Tibial nerve (tissue), 4 donors: ENCODE results near the gene C10orf71. TPM values are rescaled to one million over a fixed set of nuclear protein-coding genes. Genes with fewer than 3 reads are reported as not detected.

Experiments
- DNase-seq, 2 donors: peaks; one replicate each; pipeline ENCODE4 v3.0.0-alpha.2; 2019; ENCODE audit warnings: low spot score in 2 of 2
- H3K27ac ChIP-seq, 4 donors: fragments of 200-600 bp; sonication (generic) in 3 of 4; one replicate each; pipeline ENCODE4 v1.5.1; 2017 to 2019; ENCODE audit warnings: mild to moderate bottlenecking in 1 of 4
- H3K27me3 ChIP-seq, 2 donors: fragments of 200-600 bp; sonication (generic) in 1 of 2; one replicate each; pipeline versions ENCODE4 v1.5.1 to v1.6.0; 2017 to 2019
- H3K36me3 ChIP-seq, 3 donors: fragments of 200-600 bp; sonication (generic); one replicate each; pipeline ENCODE4 v1.5.1; 2018 to 2019
- H3K4me1 ChIP-seq, 4 donors: fragments of 200-600 bp; sonication (generic) in 3 of 4; one replicate each; pipeline ENCODE4 v1.5.1; 2017 to 2019
- H3K4me3 ChIP-seq, 4 donors: fragments of 200-600 bp; sonication (generic) in 3 of 4; one replicate each; pipeline ENCODE4 v1.5.1; 2017 to 2019; ENCODE audit warnings: mild to moderate bottlenecking in 1 of 4, moderate library complexity in 1 of 4
- H3K9me3 ChIP-seq, 4 donors: fragments of 200-600 bp; sonication (generic) in 3 of 4; one replicate each; pipeline ENCODE4 v1.5.1; 2017 to 2019
- CTCF ChIP-seq, 5 experiments: fragments of 200-600 bp in 3 of 5; fragments of 450-650 bp in 2 of 5; sonication (generic) in 3 of 5; IDR thresholded peaks; one replicate each; pipeline ENCODE4 v1.5.1; 2016 to 2019; ENCODE audit warnings: antibody characterized with exemption in 5 of 5, mild to moderate bottlenecking in 3 of 5, moderate library complexity in 2 of 5
- EP300 ChIP-seq, 2 donors: sonication (generic); formaldehyde crosslinking; IDR thresholded peaks; one replicate each; pipeline ENCODE4 v1.6.1; 2017; ENCODE audit warnings: antibody characterized with exemption in 2 of 2, mild to moderate bottlenecking in 1 of 2
- POLR2A ChIP-seq, 2 donors: fragments of 450-650 bp; IDR thresholded peaks; one replicate each; pipeline ENCODE4 v1.6.1; 2017; ENCODE audit warnings: antibody characterized with exemption in 2 of 2, mild to moderate bottlenecking in 2 of 2, moderate library complexity in 2 of 2
- WGBS, 2 donors: methylation state at CpG; one replicate each; pipeline ENCODE4 v1.1.5; 2018; 5-methylcytosine and 5-hydroxymethylcytosine counted together
- total RNA-seq, 4 donors: library from RNA; depleted of rRNA; stranded (reverse); fragments of >200 nt; gene quantifications; one replicate each; pipeline ENCODE4 v1.1.0, GENCODE V29; 2016

Gene C10orf71
- total RNA-seq, 4 donors from 2014 or later, result 0.22 TPM; not detected in 3

- Histone ChIP-seq H3K27ac (no peak overlapping the region), H3K9me3 (no peaks in the 10 kb centered on the region), H3K36me3 (no peaks in the 10 kb centered on the region), H3K4me1 (no peaks in the 10 kb centered on the region), H3K27me3 (no peaks in the 10 kb centered on the region), H3K4me3 (no peak overlapping the region)
- TF ChIP-seq CTCF (IDR thresholded peaks at IDR 0.05) (no peak), POLR2A (IDR thresholded peaks at IDR 0.05) (no peak), EP300 (IDR thresholded peaks at IDR 0.05) (no peak)
- no peak for DNase-seq
- 91 to 92% methylated on average over 9 of the region's 9 CpGs for WGBS, 2 donors
These were observed 24.9 kb downstream of the C10orf71 start for GRCh38 chr10:49323896-49324270.

DNA sequence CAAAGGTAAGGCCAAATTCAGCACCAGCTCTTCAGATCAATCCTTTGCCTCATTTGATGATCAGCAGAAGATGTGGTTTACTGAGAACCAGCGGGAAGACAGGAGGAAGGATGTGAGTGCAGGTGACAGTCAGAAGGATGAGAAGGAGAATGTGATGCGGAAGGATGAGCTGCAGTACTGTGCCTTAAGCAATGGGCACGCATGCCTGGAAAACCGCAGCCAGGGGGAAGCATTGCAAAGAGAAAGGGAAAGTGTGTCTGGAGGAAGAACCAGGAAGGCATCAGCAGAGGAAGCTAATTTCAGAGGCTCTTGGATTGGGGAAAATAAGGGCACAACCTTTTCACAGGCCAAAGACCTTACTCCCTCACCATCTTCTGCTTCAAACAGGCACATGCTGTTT is 25.7 kb downstream of the C10orf71 start:
- no peak for DNase-seq
- Histone ChIP-seq H3K4me1 (no peaks in the 10 kb centered on the region), H3K27ac (no peak overlapping the region), H3K36me3 (no peaks in the 10 kb centered on the region), H3K27me3 (no peaks in the 10 kb centered on the region), H3K9me3 (no peaks in the 10 kb centered on the region), H3K4me3 (no peak overlapping the region)
- TF ChIP-seq POLR2A (IDR thresholded peaks at IDR 0.05) (no peak), CTCF (IDR thresholded peaks at IDR 0.05) (no peak), EP300 (IDR thresholded peaks at IDR 0.05) (no peak)
- 69 to 77% methylated on average over 4 of the region's 4 CpGs for WGBS, 2 donors

- no peak for TF ChIP-seq POLR2A (IDR thresholded peaks at IDR 0.05)
- no peak for TF ChIP-seq EP300 (IDR thresholded peaks at IDR 0.05)
- TF ChIP-seq CTCF (IDR thresholded peaks at IDR 0.05), result no peak
- H3K9me3 ChIP-seq, result no peaks in the 10 kb centered on the region
- H3K4me3 ChIP-seq, result no peak overlapping the region
- H3K36me3 ChIP-seq, result no peaks in the 10 kb centered on the region
- WGBS, 2 donors, result 83 to 86% methylated on average over 8 to 16 of the region's 20 CpGs
- no peaks in the 10 kb centered on the region for H3K4me1 ChIP-seq
- no peaks in the 10 kb centered on the region for H3K27me3 ChIP-seq
- DNase-seq, result no peak
- H3K27ac ChIP-seq, result no peak overlapping the region
These were observed 26.4 kb downstream of the C10orf71 start for GRCh38 chr10:49325131-49325915.

DNA sequence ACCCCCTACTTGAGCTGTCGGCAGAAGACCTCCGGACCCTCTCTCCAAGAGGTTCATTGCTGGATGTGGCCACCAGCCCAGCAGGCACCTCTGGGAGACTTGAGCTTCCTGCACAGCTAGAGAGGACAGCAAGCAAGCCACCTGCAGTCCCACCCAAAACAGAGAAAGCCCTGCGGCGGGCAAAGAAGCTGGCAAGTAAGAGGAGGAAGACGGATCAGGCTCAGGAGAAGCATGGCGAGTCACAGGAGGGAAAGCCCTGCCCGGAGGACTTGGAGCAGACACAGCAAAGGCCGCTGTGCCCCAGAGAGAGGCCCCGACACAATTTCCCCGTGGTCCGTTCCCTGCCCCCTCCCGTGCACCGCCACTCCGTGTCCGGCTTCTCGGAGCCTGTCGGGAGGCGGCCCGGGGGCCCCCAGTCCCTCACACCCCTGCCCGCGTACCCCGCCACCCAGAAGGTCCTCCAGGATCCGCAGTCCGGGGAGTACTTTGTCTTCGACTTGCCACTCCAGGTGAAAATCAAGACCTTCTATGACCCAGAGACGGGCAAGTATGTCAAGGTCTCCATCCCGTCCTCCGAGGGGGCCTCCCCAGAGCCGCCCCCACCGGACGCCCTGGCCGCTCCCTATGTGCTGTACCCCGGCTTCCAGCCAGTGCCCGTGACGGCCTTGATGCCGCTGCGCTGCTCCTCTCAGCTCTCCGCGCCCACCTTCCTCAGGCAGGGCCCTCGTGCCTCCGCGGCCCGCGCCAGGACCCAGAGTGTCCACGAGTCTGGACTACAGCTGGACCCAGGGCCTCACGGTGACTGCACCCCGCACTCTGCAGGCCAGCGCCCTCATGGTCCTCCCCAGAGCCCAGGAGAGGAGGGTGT is 27.2 kb downstream of the C10orf71 start:
- Histone ChIP-seq H3K4me3 (no peak overlapping the region), H3K36me3 (no peaks in the 10 kb centered on the region), H3K9me3 (no peaks in the 10 kb centered on the region), H3K4me1 (no peaks in the 10 kb centered on the region), H3K27me3 (no peaks in the 10 kb centered on the region), H3K27ac (no peak overlapping the region)
- TF ChIP-seq POLR2A (IDR thresholded peaks at IDR 0.05) (no peak), CTCF (IDR thresholded peaks at IDR 0.05) (no peak), EP300 (IDR thresholded peaks at IDR 0.05) (no peak)
- DNase-seq, result no peak
- 93 to 95% methylated on average over 44 to 48 of the region's 48 CpGs for WGBS, 2 donors
